ENCODE measurements around the gene HMGN3.

Gene HMGN3

DNA sequence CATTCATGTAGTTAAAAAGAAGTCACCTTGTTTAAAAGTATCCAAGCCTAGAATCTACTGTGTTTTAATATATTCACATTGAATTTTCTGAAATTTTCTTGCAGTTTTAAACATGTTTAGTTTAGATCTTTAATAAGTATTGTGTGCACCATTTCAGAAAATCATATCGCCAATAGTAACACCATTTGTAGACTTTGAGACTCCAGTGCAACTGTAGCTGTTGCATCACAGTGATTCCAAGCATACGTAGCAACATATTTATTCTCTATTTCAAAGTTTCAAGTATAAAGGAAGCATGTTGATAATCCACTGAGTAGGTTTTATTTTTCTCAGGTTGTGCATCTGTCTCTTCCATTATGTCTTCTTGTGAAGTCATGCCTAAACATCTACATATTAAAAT, 46.4 kb downstream of the HMGN3 start:
- no peak for DNase-seq (ENCODE audit: low read depth in 1 of 2, low spot score in 1 of 2)

DNA sequence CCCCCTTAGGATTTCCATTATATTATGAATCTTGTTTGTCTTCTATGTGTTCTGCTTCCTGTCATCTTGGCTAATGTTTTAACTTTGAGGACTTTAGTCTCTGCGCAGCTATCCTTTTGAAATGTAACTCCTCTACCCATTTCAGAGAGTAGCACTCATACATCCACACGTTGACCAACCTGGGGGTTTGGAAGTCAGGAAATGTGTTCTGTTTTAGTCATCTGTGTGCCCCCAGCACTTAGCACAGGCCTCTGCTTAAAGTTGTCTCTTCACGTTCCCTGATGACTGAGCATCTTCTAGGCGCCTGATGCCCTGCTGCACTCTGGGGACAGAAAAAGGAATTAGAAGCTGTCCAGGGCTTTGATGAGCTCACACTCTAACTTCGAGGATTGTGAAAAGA, 47.9 kb downstream of the HMGN3 start:
- DNase-seq (ENCODE audit: low read depth in 1 of 2, low spot score in 1 of 2) = no peak

DNA sequence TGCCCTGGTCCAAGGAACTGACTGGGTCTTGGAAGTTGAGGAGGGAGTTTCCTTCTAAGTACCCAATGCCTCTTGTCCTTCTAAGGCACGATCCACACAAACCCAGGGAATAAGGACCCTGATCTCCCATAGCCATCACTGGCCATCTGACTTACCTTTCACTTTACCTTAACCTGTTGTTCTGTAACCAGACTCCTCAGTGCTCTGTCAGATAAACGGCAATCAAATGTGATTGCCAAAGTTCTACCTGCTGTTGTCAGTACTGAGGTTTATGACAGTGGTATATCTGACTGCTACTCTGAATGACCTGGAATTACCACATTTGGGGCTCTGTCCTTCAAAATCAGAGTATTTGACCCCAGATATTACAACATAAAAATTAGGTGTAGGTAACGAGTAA, 49.8 kb downstream of the HMGN3 start:
- DNase-seq (ENCODE audit: low read depth in 1 of 2, low spot score in 1 of 2) = no peak

DNA sequence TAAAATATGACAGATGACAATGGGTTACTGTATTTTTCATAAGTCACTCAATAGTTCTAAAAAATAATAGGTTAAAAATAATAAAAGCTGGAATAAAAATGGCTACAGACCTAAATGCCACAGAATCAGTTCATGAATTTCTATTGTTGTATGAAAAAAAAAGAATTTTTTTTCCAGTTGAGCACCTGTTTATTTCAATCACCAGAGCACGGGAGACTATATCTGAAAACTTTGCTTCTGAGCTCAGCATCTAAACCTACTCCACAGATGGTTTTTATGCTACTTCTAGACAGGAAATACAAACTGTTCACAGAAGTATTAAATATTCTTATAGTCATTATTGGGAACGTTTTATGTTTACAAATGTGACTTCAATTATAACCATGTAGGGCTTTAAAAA, 50.4 kb downstream of the HMGN3 start:
- DNase-seq (ENCODE audit: low read depth in 1 of 2, low spot score in 1 of 2) = no peak

DNA sequence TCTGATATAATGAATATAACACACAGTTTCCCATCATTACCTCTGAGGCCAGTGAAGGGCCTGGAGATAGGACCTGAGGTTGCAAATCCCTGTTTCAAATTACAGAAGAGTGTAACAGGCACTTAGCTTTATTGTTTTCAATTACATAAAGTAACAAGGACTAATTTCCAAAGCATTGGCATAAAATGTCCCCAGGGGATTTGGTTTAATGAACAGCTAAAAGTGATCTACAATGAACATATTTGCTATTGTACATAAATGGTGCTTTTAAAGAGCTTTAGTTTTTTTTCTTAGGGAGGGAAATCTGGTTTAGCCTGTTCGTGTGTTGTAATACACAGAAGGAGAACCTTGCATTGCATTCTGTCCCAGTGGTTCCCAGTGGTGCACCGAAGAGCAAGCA, 54.4 kb downstream of the HMGN3 start:
- no peak for DNase-seq (ENCODE audit: low read depth in 1 of 2, low spot score in 1 of 2)

DNA sequence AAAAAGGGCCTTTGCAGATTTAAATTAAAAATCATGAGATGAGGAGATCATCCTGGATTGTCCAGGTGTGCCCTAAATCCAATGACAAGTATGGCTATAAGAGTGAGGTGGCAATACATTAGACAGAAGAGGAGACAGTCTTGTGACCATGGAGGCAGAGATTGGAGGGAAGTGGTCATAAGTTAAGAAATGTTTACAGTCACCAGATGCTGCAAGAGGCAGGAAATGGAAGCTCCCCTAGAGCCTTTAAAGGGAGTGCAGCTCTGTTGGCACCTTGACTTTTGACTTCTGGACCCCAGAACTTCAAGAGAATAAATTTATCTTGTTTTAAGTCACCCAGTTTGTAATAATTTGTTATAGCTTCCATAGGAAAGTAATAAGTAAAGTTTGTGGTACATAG, 61.1 kb downstream of the HMGN3 start:
- DNase-seq (ENCODE audit: low read depth in 1 of 2, low spot score in 1 of 2) = no peak

DNA sequence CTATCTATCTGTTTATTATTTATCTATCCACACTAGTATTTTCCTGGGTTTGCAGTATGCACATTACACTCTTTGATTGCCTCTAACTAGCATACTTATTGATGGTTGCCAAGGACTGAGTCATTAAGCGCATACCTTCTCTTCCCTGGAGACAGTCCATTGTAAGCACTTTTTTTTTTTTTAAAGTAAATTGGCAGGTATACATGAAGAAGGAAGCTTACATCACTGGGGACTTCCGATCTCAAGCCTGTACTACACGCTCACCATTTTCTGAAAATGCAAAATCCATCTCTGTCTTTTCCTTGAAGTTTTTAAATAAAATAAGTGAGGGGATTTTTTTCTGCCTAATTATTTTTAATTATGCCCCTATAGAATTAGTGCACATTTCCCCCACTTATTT, 63.5 kb downstream of the HMGN3 start:
- DNase-seq (ENCODE audit: low read depth in 1 of 2, low spot score in 1 of 2) = no peak

DNA sequence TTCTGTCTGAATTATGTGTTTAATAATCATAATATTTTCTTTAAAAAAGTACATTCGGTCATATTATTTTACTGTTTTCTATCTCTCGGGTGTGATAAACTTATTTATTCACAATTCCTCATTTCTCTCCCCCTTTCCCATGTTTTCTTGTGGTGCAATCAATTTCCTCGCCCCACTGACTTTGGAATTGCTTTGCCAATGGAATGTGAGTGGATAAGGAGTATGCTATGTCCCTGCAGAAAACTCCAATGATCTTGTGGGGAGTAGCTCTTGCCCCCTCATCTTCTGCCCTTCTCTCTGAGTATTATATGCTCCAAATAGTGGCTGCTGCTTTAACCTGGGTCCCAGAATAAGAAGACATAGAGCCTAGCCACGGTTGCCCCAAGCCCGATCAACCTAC, 64.1 kb downstream of the HMGN3 start:
- DNase-seq (ENCODE audit: low read depth in 1 of 2, low spot score in 1 of 2) = no peak

DNA sequence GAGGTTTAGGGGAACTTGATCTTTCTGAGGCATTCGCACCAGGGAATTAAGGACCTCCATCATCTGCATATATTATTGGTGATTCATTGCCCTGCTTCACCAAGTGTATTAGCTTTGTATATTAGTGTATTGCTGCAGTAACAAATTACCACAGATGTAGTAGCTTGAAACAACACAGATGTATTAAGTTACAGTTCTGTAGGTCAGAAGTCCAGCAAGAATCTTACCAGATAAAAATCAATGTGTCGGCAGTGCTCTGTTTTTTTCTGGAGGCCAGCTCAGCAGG, 65.8 kb downstream of the HMGN3 start:
- no peak for DNase-seq (ENCODE audit: low read depth in 1 of 2, low spot score in 1 of 2)

DNA sequence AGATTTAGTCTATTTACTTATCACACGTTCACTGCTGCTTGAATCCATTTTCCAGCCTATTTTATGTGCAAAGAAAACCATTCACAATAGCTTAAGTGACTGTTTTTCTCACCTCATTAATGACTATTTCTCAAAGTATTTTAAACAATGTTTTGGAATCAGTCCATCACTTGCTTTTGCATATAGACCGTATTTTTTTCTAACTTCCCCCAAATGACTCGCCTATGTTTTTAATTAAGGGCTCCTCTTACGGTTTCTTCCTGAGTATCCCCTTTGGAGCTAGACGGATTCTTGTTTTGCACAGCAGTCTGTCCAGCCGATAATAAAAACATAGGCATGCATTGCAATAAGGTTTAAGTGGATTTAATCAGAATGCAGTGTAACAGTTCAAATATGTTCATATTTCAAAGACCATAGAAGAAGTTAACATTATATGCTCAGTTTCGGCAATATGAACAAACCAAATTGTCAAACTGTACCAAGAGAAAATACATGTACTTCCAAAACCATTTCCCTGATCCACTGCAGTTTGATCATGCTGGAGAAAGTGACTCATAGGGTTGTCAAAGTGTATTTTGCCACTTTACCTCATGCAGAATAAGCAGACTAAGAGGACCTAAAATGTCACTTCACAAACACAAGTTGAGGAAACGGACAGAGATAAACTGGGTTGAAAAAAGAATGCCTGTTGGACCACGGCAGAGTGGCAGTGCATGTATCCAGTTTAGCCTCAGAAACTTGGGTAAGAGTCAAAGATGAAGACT, 66.4 kb downstream of the HMGN3 start:
- no peak for DNase-seq (ENCODE audit: low read depth in 1 of 2, low spot score in 1 of 2)

DNA sequence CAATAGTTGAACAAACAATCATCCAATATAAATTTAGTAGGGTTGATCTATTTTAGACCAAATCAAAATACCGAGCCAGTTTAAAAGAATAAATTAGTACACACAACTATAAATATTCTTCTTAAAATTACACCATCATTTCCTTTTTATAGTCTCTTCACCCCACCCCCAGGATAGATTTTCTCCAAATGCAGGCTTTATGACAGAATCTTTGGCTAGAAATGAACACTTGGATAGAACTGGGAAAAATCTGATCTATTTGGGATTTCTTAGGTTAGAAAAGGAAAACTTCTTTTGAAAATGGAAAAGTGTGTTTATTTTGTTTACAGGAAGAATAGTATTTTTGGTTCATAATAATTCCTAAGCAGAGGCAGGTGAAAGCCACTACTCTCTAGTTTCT, 74.6 kb downstream of the HMGN3 start:
- DNase-seq (ENCODE audit: low read depth in 1 of 2, low spot score in 1 of 2) = no peak

DNA sequence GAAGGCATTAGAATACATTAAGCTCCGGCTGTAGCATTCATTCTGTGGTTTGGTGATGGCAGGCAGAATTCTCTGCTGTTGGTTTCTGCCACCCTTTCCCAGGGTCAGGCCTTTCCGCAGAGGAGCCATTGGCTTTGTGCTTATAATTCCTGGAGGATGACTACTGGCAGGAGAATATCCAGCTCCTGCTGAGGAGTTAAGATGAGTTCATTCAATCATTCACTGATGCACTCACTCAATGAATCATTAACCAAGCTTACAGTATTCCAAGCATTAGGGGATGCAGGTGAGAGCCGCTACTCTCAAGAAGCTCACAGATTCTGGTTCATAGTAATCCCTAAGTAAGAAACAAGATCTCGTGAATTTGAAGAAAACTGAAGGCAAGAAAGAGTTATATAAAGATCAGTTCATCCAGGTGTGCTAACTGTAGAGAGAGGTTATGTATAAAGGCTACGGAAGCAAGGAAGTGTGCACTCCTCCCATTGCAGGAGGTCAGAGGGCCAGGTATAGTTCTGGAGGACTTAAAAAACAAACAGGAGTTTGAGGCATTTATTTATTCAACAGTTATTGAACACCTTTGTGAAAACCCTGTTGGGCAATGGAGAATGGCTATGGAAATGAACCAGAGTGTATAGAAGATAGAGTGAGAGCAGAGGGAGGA, 75.5 kb downstream of the HMGN3 start:
- DNase-seq (ENCODE audit: low read depth in 1 of 2, low spot score in 1 of 2) = no peak

DNA sequence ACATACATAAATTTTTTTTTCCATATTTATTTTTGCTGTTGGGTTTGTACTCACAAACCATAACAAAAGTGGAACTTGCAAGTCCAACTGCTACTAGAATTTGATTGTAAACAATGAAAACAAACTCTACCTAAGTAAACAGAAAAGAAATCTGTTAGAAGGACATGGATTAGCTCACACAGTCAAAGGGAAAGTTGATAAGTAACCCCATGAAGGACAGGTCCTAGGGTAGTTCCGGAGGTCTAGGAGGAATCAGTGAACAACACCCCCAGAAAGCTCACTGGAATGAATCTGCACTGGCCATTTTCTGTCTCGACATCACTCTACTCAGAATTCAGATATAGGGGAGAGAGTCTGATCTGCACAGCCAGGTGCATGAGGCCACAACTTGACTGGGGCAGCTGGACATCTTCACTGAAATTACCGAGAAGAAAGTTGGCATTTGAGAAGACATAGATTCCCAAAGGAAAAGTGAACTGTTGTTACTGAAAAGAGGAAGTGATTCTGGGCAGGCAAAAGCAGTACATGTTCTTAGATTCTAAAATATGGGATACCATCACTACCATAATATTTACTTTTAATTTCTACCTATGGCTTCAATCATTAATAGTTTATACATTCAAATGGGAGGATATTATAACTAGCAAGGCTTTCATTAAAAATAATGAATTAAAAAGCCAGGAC, 76.4 kb downstream of the HMGN3 start:
- DNase-seq (ENCODE audit: low read depth in 1 of 2, low spot score in 1 of 2) = no peak

DNA sequence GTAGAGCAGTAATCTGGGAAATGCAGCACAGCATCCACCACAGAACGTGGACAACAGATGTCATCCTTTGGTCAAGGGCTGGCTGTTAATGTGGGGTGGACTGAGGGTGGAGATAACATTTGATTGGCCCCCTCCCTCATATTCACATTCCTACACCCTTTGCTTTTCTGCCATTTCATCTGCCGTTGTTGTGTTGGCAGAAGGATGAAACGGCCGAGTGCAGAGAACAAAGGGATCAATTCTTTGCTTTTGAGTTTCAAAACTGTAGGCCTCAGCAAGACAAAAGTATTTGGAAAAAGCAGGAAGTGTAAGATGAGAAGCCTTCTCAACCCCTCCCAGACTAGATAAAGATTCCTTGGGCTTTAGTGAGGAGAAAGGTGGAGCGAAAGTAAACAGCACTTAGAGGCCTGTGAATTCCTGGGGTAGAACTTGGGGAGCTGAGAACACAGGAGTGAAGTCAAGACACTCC, 82.2 kb downstream of the HMGN3 start:
- no peak for DNase-seq (ENCODE audit: low read depth in 1 of 2, low spot score in 1 of 2)

Measured in activated T-helper 1 cell treated with anti-CD3 and anti-CD28 coated beads, Interleukin-2, amount 50 U/mL, for 16 hours (primary cell).